Trophoblast cell (in vitro differentiated cells and primary cell): Measurements from ENCODE around the gene NACAD.

Experiments
- DNase-seq, 2 donors: peaks; one replicate each; pipeline ENCODE4 v3.0.0-alpha.2; 2016
- H2AFZ ChIP-seq: 2 replicates; pipeline ENCODE4 v1.6.1; 2013; ENCODE audit warnings: low read length, moderate library complexity, mild to moderate bottlenecking; ENCODE audit not compliant: insufficient read depth, poor library complexity
- H2AK5ac ChIP-seq: 2 replicates; pipeline ENCODE4 v1.6.1; 2013; ENCODE audit warnings: mild to moderate bottlenecking, low read length
- H2BK120ac ChIP-seq: 2 replicates; pipeline ENCODE4 v1.6.1; 2013; ENCODE audit warnings: low read length, mild to moderate bottlenecking, moderate library complexity; ENCODE audit not compliant: insufficient read depth, poor library complexity
- H2BK12ac ChIP-seq: 2 replicates; pipeline ENCODE4 v1.6.1; 2013; ENCODE audit warnings: mild to moderate bottlenecking, low read length, moderate library complexity
- H2BK5ac ChIP-seq: 2 replicates; pipeline ENCODE4 v1.6.1; 2013; ENCODE audit warnings: low read length, low read depth, moderate library complexity, mild to moderate bottlenecking; ENCODE audit not compliant: poor library complexity
- H3K14ac ChIP-seq: 2 replicates; pipeline ENCODE4 v1.6.1; 2013; ENCODE audit warnings: mild to moderate bottlenecking, low read length
- H3K18ac ChIP-seq: 2 replicates; pipeline ENCODE4 v1.6.1; 2013; ENCODE audit warnings: mild to moderate bottlenecking, low read length
- H3K23ac ChIP-seq: 2 replicates; pipeline ENCODE4 v1.6.1; 2013; ENCODE audit warnings: low read length
- H3K27ac ChIP-seq: 2 replicates; pipeline ENCODE4 v1.5.1; 2013; ENCODE audit warnings: low read depth, mild to moderate bottlenecking, inconsistent platforms, low read length, moderate library complexity
- H3K27me3 ChIP-seq: 2 replicates; pipeline ENCODE4 v1.6.1; 2013; ENCODE audit warnings: inconsistent platforms, mild to moderate bottlenecking, low read length, moderate library complexity; ENCODE audit not compliant: insufficient read depth
- H3K36me3 ChIP-seq, 2 experiments: 1 replicate in 1 of 2; 2 replicates in 1 of 2; pipeline ENCODE4 v1.6.1; 2013; ENCODE audit warnings: low read length in 2 of 2, mild to moderate bottlenecking in 2 of 2, moderate library complexity in 1 of 2; ENCODE audit not compliant: insufficient read depth in 2 of 2, control insufficient read depth in 1 of 2
- H3K4ac ChIP-seq: 2 replicates; pipeline ENCODE4 v1.6.1; 2013; ENCODE audit warnings: low read depth, mild to moderate bottlenecking, low read length, moderate library complexity
- H3K4me1 ChIP-seq, 2 experiments: 1 replicate in 1 of 2; 2 replicates in 1 of 2; pipeline ENCODE4 v1.6.1; 2013; ENCODE audit warnings: low read length in 2 of 2, mild to moderate bottlenecking in 2 of 2, moderate library complexity in 1 of 2; ENCODE audit not compliant: insufficient read depth in 2 of 2, control insufficient read depth in 1 of 2
- H3K4me2 ChIP-seq: 2 replicates; pipeline ENCODE4 v1.6.1; 2013; ENCODE audit warnings: inconsistent platforms, mild to moderate bottlenecking, low read length, moderate library complexity
- H3K4me3 ChIP-seq: 2 replicates; pipeline ENCODE4 v1.5.1; 2013; ENCODE audit warnings: mild to moderate bottlenecking, low read depth, low read length, inconsistent platforms
- H3K79me1 ChIP-seq: one replicate; pipeline ENCODE4 v1.6.1; 2013; ENCODE audit warnings: low read length
- H3K79me2 ChIP-seq: 2 replicates; pipeline ENCODE4 v1.6.1; 2013; ENCODE audit warnings: low read length, mild to moderate bottlenecking; ENCODE audit not compliant: control insufficient read depth, insufficient read depth, poor library complexity
- H3K9ac ChIP-seq: 2 replicates; pipeline ENCODE4 v1.6.1; 2013; ENCODE audit warnings: mild to moderate bottlenecking, low read length
- H3K9me3 ChIP-seq: 2 replicates; pipeline ENCODE4 v1.6.1; 2013; ENCODE audit warnings: low read depth, mild to moderate bottlenecking, control low read depth, inconsistent platforms, low read length; ENCODE audit not compliant: insufficient read depth
- H4K12ac ChIP-seq: 2 replicates; pipeline ENCODE4 v1.6.1; 2013; ENCODE audit warnings: low read depth, mild to moderate bottlenecking, low read length, moderate library complexity
- H4K8ac ChIP-seq: 2 replicates; pipeline ENCODE4 v1.6.1; 2013; ENCODE audit warnings: low read depth, mild to moderate bottlenecking, low read length, moderate library complexity
- H4K91ac ChIP-seq: one replicate; pipeline ENCODE4 v1.6.1; 2013; ENCODE audit warnings: low read depth, mild to moderate bottlenecking, low read length, moderate library complexity
- WGBS: extraction: QIAGEN DNeasy Blood & Tissue Kit; methylation state at CpG from one replicate; pipeline ENCODE4 v1.1.7; 2013; ENCODE audit warnings: missing lambda C conversion rate; ENCODE audit not compliant: insufficient read length, insufficient coverage; ENCODE audit errors: extremely low coverage; 5-methylcytosine and 5-hydroxymethylcytosine counted together

NACAD gene

DNA sequence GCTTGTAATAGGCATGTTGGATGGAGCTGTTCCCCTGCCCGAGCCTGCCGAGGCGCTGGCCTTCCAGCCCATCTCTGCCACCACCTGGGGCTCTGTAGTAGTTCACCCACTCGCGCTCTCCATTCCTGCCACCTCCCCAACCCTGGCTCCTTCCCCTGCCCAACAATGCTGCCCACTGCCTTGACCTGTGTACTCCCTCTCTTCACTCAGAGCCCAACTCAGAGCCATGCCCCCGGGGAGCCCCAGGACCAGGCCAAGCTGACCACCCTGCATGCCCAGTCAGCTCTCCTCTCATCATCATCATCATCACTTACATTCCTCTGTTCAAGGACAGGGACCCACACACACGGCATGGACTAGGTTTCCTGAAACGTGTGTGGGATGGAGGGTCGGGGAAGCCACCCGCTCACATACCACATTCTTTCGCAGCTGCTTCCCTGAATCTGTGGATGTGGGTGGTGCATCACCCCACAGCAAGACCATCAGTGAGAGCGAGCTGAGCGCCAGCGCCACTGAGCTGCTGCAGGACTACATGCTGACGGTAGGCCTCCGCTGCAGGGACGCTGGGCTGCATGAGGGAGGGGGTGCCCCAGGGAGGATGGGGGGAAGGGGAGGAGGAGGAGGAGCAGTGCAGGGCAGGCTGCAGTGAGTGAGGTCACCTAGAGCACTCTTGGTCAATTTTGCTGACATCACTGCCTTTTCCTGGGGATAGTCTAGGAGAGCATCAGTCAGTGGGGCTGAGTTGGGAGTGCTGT is 15.6 kb downstream of the NACAD start:
- Histone ChIP-seq H3K79me1 (no peaks in the 10 kb centered on the region), H3K9me3 (peaks cover 5% of the 10 kb centered on the region), H3K4me3 (no peak overlapping the region), H3K4me2 (no peak overlapping the region), H3K27ac (no peak overlapping the region), H3K14ac (no peak overlapping the region), H4K91ac (no peak overlapping the region), H3K23ac (no peak overlapping the region), H2BK5ac (no peak overlapping the region), H3K18ac (no peak overlapping the region), H3K79me2 (no peaks in the 10 kb centered on the region), H3K36me3 (peaks cover 62 to 69% of the 10 kb centered on the region in 2 experiments), H2AK5ac (no peak overlapping the region), H2BK12ac (no peak overlapping the region), H3K9ac (no peak overlapping the region), H2AFZ (no peak overlapping the region), H4K12ac (no peak overlapping the region), H2BK120ac (no peak overlapping the region), H3K4ac (no peak overlapping the region), H3K27me3 (no peaks in the 10 kb centered on the region), H4K8ac (no peak overlapping the region), H3K4me1 (peaks cover 5 to 11% of the 10 kb centered on the region in 2 experiments)
- WGBS, result no CpG with 5 or more reads among the region's 17 CpGs
- no peak for DNase-seq

DNA sequence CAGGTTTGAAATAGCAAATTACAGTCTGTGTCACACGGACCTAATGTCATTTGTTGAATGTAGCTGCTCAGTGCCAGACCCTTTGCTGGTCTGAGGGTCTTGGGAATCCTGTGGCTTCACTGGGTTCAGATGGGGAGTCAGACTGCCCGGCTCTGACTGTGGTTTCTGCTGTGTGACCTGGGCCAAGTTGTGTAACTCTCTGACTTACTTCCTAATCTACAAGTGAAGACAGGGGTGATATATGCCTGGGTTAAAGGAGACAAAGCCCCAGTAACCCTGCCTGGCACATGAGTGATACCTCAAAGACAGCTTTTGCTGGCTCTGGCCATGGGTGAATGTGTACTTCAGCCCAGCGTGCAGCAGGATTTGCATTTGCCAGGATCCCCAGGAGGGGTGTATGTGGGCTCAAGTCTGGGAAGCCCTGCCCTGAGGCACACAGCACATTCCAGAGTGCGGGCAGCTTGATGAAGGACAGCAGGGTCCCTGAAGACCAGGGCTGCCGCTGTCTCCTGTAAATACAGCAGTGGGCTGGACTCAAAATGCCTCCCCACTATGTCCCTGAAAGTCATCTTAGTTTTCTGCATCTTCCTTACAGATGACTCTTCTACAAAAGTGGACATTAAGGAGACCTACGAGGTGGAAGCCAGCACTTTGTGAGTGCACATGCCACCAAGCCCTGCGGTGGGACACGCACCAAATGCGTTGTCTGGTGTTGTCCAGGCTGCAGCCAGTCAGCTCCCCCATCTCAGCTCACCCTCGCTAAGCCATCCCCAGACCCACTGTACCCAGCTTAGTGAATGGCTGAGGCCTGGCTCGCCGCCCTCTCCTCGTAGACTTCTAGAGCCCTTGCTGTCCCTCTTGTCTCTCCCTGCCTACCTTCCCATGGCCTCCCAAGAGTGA is 16.4 kb downstream of the NACAD start:
- Histone ChIP-seq H3K4ac (no peak overlapping the region), H4K91ac (no peak overlapping the region), H2BK120ac (no peak overlapping the region), H2BK12ac (no peak overlapping the region), H3K79me1 (no peaks in the 10 kb centered on the region), H2AFZ (no peak overlapping the region), H4K12ac (no peak overlapping the region), H3K36me3 (peaks cover 67 to 70% of the 10 kb centered on the region in 2 experiments), H3K4me1 (peaks cover 5 to 11% of the 10 kb centered on the region in 2 experiments), H3K9me3 (peaks cover 2% of the 10 kb centered on the region), H3K23ac (no peak overlapping the region), H4K8ac (no peak overlapping the region), H3K27me3 (no peaks in the 10 kb centered on the region), H3K18ac (no peak overlapping the region), H3K27ac (no peak overlapping the region), H2BK5ac (no peak overlapping the region), H3K4me3 (no peak overlapping the region), H3K79me2 (no peaks in the 10 kb centered on the region), H3K4me2 (no peak overlapping the region), H3K14ac (no peak overlapping the region), H3K9ac (no peak overlapping the region), H2AK5ac (no peak overlapping the region)
- no CpG with 5 or more reads among the region's 13 CpGs for WGBS
- DNase-seq, result no peak

GRCh38 chr7:45071528-45071927 is 17.2 kb downstream of the NACAD start:
- Histone ChIP-seq H3K4ac (no peak overlapping the region), H3K23ac (no peak overlapping the region), H3K9ac (no peak overlapping the region), H3K79me2 (no peaks in the 10 kb centered on the region), H2AK5ac (no peak overlapping the region), H4K91ac (no peak overlapping the region), H3K4me2 (no peak overlapping the region), H4K8ac (no peak overlapping the region), H3K27me3 (no peaks in the 10 kb centered on the region), H3K18ac (no peak overlapping the region), H3K27ac (no peak overlapping the region), H3K4me3 (no peak overlapping the region), H3K36me3 (peaks cover 63 to 65% of the 10 kb centered on the region in 2 experiments), H3K14ac (no peak overlapping the region), H2BK5ac (no peak overlapping the region), H3K79me1 (no peaks in the 10 kb centered on the region), H2BK120ac (no peak overlapping the region), H4K12ac (no peak overlapping the region), H2BK12ac (no peak overlapping the region), H3K4me1 (peaks cover 5 to 9% of the 10 kb centered on the region in 2 experiments), H3K9me3 (peaks cover 2% of the 10 kb centered on the region), H2AFZ (no peak overlapping the region)
- DNase-seq, result no peak
- WGBS, result no CpG with 5 or more reads among the region's 3 CpGs

DNA sequence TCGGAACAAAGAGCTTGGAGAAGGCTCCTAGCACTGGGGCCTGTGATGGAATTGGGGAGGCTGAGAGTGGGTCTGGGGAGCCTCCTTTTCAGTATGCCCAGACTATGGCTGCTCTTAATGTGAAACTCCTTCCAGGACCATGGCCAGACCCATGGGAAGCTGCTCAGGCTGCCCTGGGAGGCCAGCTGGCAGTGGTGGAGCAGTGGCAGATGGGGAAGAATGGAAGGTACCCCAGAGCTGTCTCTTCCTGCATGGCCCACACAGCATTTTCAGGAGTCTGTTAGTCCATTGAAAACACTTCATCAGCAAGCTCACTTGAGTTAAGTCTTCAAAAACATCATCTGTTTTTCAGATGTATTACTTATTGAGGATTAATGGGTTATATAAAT is 18.5 kb downstream of the NACAD start:
- no peak overlapping the region for H3K4ac ChIP-seq
- no peaks in the 10 kb centered on the region for H3K79me1 ChIP-seq
- peaks cover 2% of the 10 kb centered on the region for H3K9me3 ChIP-seq
- H3K18ac ChIP-seq, result no peak overlapping the region
- no peak overlapping the region for H4K8ac ChIP-seq
- no peak overlapping the region for H3K23ac ChIP-seq
- H2BK12ac ChIP-seq, result no peak overlapping the region
- H4K91ac ChIP-seq, result no peak overlapping the region
- H2BK5ac ChIP-seq, result no peak overlapping the region
- DNase-seq, result no peak
- H3K4me3 ChIP-seq, result no peak overlapping the region
- H3K4me1 ChIP-seq, result peaks cover 5 to 9% of the 10 kb centered on the region in 2 experiments
- H4K12ac ChIP-seq, result no peak overlapping the region
- no peak overlapping the region for H2AK5ac ChIP-seq
- H3K14ac ChIP-seq, result no peak overlapping the region
- no peak overlapping the region for H3K27ac ChIP-seq
- no CpG with 5 or more reads among the region's 1 CpG for WGBS
- H3K79me2 ChIP-seq, result no peaks in the 10 kb centered on the region
- H2BK120ac ChIP-seq, result no peak overlapping the region
- H3K36me3 ChIP-seq, result peaks cover 59 to 60% of the 10 kb centered on the region in 2 experiments
- no peak overlapping the region for H2AFZ ChIP-seq
- H3K4me2 ChIP-seq, result no peak overlapping the region
- H3K9ac ChIP-seq, result no peak overlapping the region
- H3K27me3 ChIP-seq, result no peaks in the 10 kb centered on the region
